GM12878 (cell line): ENCODE results near the gene DST. TPM values are rescaled to one million over a fixed set of nuclear protein-coding genes. Genes with fewer than 3 reads are reported as not detected.

Experiments used
- ATAC-seq: fragments of 200-7000 bp; cut with Tn5 transposase; 3 replicates; pipeline ENCODE4 v1.9.1; 2020; ENCODE audit warnings: mild to moderate bottlenecking, moderate library complexity
- BruUV-seq: library from RNA; stranded (reverse); fragments of 400-500 nt; replicated peaks from 2 replicates; lab custom pipeline; 2021; lab: Mats Ljungman, UMichigan
- CTCF ChIA-PET: fragments of 300-600 bp; sonication (Branson Sonifier 250); formaldehyde crosslinking; extraction: SDS; loops from one replicate; lab custom pipeline; 2021; ENCODE audit warnings: inconsistent platforms; lab: Yijun Ruan, JAX
- POLR2A ChIA-PET: fragments of 350-600 bp; formaldehyde crosslinking; extraction: SDS; loops from one replicate; lab custom pipeline; 2021; ENCODE audit warnings: inconsistent platforms; lab: Charles Lee
- RAD21 ChIA-PET: fragments of 300-600 bp; sonication (Branson Sonifier 250); formaldehyde crosslinking; loops from one replicate; lab custom pipeline; 2023; ENCODE audit warnings: antibody characterized with exemption; ENCODE audit not compliant: unreplicated experiment; lab: Charles Lee
- SMC1A ChIA-PET: fragments of 300-600 bp; sonication (Branson Sonifier 250); formaldehyde crosslinking; loops from one replicate; lab custom pipeline; 2023; ENCODE audit not compliant: unreplicated experiment, uncharacterized antibody; lab: Charles Lee
- DNase-seq: peaks from one replicate; pipeline ENCODE4 v3.0.0-alpha.2; 2011; ENCODE audit warnings: low read depth, low spot score
- FAIRE-seq: peaks from 3 replicates; lab custom pipeline; 2011; peaks lifted over from hg19 to GRCh38; lab: Jason Lieb, UNC
- H2AFZ ChIP-seq: 2 replicates; pipeline ENCODE4 v1.6.0; 2011; ENCODE audit warnings: low read depth, low read length, control low read depth; ENCODE audit not compliant: control insufficient read depth
- H3K27ac ChIP-seq: 2 replicates; pipeline ENCODE4 v1.5.1; 2011; ENCODE audit warnings: control low read depth; ENCODE audit not compliant: control insufficient read depth, insufficient read depth
- H3K27me3 ChIP-seq, 2 experiments: replicated peaks in 1 of 2; 2 replicates each; pipeline versions ENCODE4 v1.6.0 to v1.6.1; 2011; ENCODE audit warnings: low read length in 1 of 2; ENCODE audit not compliant: control insufficient read depth in 2 of 2, insufficient read depth in 2 of 2
- H3K36me3 ChIP-seq, 2 experiments: 2 replicates each; pipeline ENCODE4 v1.5.1; 2011; ENCODE audit warnings: low read length in 1 of 2; ENCODE audit not compliant: control insufficient read depth in 2 of 2, insufficient read depth in 2 of 2
- H3K4me1 ChIP-seq: 2 replicates; pipeline ENCODE4 v1.6.1; 2011; ENCODE audit warnings: mild to moderate bottlenecking, low read length, moderate library complexity, mixed read lengths; ENCODE audit not compliant: control insufficient read depth, insufficient read depth
- H3K4me2 ChIP-seq: 2 replicates; pipeline ENCODE4 v1.6.0; 2011; ENCODE audit warnings: control low read depth; ENCODE audit not compliant: control insufficient read depth, insufficient read depth
- H3K4me3 ChIP-seq: fragments of 200-600 bp; sonication (generic); 2 replicates; pipeline ENCODE4 v1.5.1; 2016
- H3K79me2 ChIP-seq: 2 replicates; pipeline ENCODE4 v1.6.0; 2011; ENCODE audit warnings: low read length; ENCODE audit not compliant: control insufficient read depth, insufficient read depth
- H3K9ac ChIP-seq: 2 replicates; pipeline ENCODE4 v1.8.0; 2011; ENCODE audit warnings: low read length, control low read depth, mixed read lengths; ENCODE audit not compliant: control insufficient read depth, insufficient read depth
- H3K9me3 ChIP-seq: replicated peaks from 3 replicates; pipeline ENCODE4 v1.5.1; 2011; ENCODE audit warnings: mild to moderate bottlenecking, low read length; ENCODE audit not compliant: control insufficient read depth, insufficient read depth
- H4K20me1 ChIP-seq: 2 replicates; pipeline ENCODE4 v1.6.0; 2011; ENCODE audit not compliant: control insufficient read depth, insufficient read depth
- BHLHE40 ChIP-seq, 2 experiments: fragments of 450-650 bp in 1 of 2; IDR thresholded peaks; 2 replicates each; pipeline ENCODE4 v1.6.1; 2011 to 2017; ENCODE audit warnings: low read depth in 2 of 2, borderline replicate concordance in 1 of 2, improper control_type of control experiment in 1 of 2, low read length in 1 of 2, mild to moderate bottlenecking in 1 of 2
- FOXK2 ChIP-seq: fragments of 450-650 bp; IDR thresholded peaks from 2 replicates; pipeline ENCODE4 v1.6.1; 2017; ENCODE audit warnings: mild to moderate bottlenecking, moderate library complexity
- GABPA ChIP-seq: IDR thresholded peaks from 2 replicates; pipeline ENCODE4 v1.6.1; 2014; ENCODE audit warnings: antibody characterized with exemption, low read depth, mild to moderate bottlenecking, inconsistent platforms
- HCFC1 ChIP-seq: fragments of 150-350 bp; IDR thresholded peaks from 2 replicates; pipeline ENCODE4 v1.6.1; 2014; ENCODE audit warnings: low read length
- HSF1 ChIP-seq: fragments of 150-350 bp; IDR thresholded peaks from 2 replicates; pipeline ENCODE4 v1.6.1; 2014; ENCODE audit warnings: mild to moderate bottlenecking, low read depth, low read length
- IKZF2 ChIP-seq, 2 experiments: fragments of 450-650 bp; IDR thresholded peaks; 2 replicates each; pipeline ENCODE4 v1.6.1; 2017; ENCODE audit warnings: mild to moderate bottlenecking in 2 of 2, moderate library complexity in 2 of 2
- IRF3 ChIP-seq: fragments of 450-650 bp; IDR thresholded peaks from 2 replicates; pipeline ENCODE4 v1.6.1; 2014; ENCODE audit warnings: mild to moderate bottlenecking
- KDM1A ChIP-seq: fragments of 200-600 bp; sonication (generic); IDR thresholded peaks from 2 replicates; pipeline ENCODE4 v1.6.1; 2016; ENCODE audit warnings: borderline replicate concordance
- NR2C2 ChIP-seq: IDR thresholded peaks from 2 replicates; pipeline ENCODE4 v1.6.1; 2011; ENCODE audit warnings: borderline replicate concordance, low read depth; ENCODE audit not compliant: control insufficient read depth, insufficient read length
- RELB ChIP-seq: fragments of 450-650 bp; IDR thresholded peaks from 2 replicates; pipeline ENCODE4 v1.6.1; 2017; ENCODE audit warnings: low read depth, mild to moderate bottlenecking, moderate library complexity
- RFX5 ChIP-seq: IDR thresholded peaks from 2 replicates; pipeline ENCODE4 v1.6.1; 2011; ENCODE audit warnings: low read depth, low read length, improper control_type of control experiment
- STAT3 ChIP-seq: IDR thresholded peaks from 2 replicates; pipeline ENCODE4 v1.6.1; 2011; ENCODE audit warnings: low read depth, low read length, improper control_type of control experiment
- USF1 ChIP-seq: IDR thresholded peaks from 2 replicates; pipeline ENCODE4 v1.6.1; 2011; ENCODE audit warnings: borderline replicate concordance, low read depth, mild to moderate bottlenecking, moderate library complexity, mixed read lengths, low read length; ENCODE audit not compliant: insufficient read depth; ENCODE audit errors: extremely low read length
- ZNF687 ChIP-seq: fragments of 450-650 bp; IDR thresholded peaks from 2 replicates; pipeline ENCODE4 v1.6.1; 2017; ENCODE audit warnings: mild to moderate bottlenecking, moderate library complexity
- WGBS: methylation state at CpG from one replicate; pipeline ENCODE4 v1.1.6; 2016; ENCODE audit warnings: low lambda C conversion rate; ENCODE audit not compliant: insufficient replicate concordance, insufficient coverage; ENCODE audit errors: missing lambda C conversion rate; 5-methylcytosine and 5-hydroxymethylcytosine counted together
- in situ Hi-C: fragments of 300-500 bp; cut with MboI; formaldehyde crosslinking; loops from 9 replicates; pipeline ENCODE4 v1.14.3; 2018; ENCODE audit warnings: mixed read lengths
- intact Hi-C: fragments of 100-400 bp; cut with micrococcal nuclease; formaldehyde crosslinking; loops from one replicate; pipeline ENCODE4 v1.14.2; 2022; ENCODE audit not compliant: unreplicated experiment
- polyA plus RNA-seq, 11 experiments: library from polyadenylated mRNA; depleted of rRNA in 4 of 11; unstranded in 6 of 11; stranded (reverse) in 5 of 11; fragments of >200 nt; fragmentation: Nextera tagmentation in 4 of 11; fragmentation: Illumina TruSeq in 1 of 11; extraction: Ambion mirVana in 4 of 11; extraction: Trizol in 1 of 11; gene quantifications; 1 replicate in 1 of 11; 2 replicates in 10 of 11; pipeline versions ENCODE4 v1.2.1 to v1.2.3, GENCODE V29; 2011 to 2016; ENCODE audit warnings: inconsistent platforms in 2 of 11, missing spikeins in 2 of 11, low read depth in 1 of 11
- total RNA-seq, 4 experiments: library from RNA; depleted of rRNA in 3 of 4; stranded (reverse); fragments of >200 nt in 3 of 4; fragmentation: Illumina TruSeq in 1 of 4; extraction: Trizol in 1 of 4; gene quantifications; 2 replicates each; pipeline versions ENCODE4 v1.2.1 to v1.2.3, GENCODE V29; 2013 to 2021

The DST gene
- total and polyA plus RNA-seq, 10 of the 15 experiments (the other 5 are each of a cell fraction or from before 2014, with no cell fraction given): 32.1 to 156 (median 75.0) TPM

- TF ChIP-seq BHLHE40 (IDR thresholded peaks at IDR 0.05; ENCODE audit: borderline replicate concordance in 1 of 2, low read depth in 2 of 2, low read length in 1 of 2) (no peak), KDM1A (no peak), HCFC1 (no peak), IKZF2 (IDR thresholded peaks at IDR 0.05) (no peak), NR2C2 (no peak), HSF1 (no peak)
These were observed 222.4 kb downstream of the DST start (continued) for GRCh38 chr6:56420296-56420695.

- WGBS: 0% methylated on average over 1 of the region's 1 CpG
- POLR2A ChIA-PET: interaction anchor here (0.6 kb wide), 1 partner anchor 763 kb away, joined by 8 read pairs; no protein-coding TSS in a partner anchor
- BruUV-seq: no TSS peak
- TF ChIP-seq FOXK2 (no peak), STAT3 (no peak), GABPA (no peak), USF1 (no peak), ZNF687 (no peak), IRF3 (no peak), RFX5 (no peak), RELB (no peak)
These were observed 223.5 kb downstream of the DST start for GRCh38 chr6:56419191-56419590.

More at GRCh38 chr6:56419191-56419590, 223.5 kb downstream of the DST start:
- no peak overlapping the region for H3K4me2 ChIP-seq
- H3K9ac ChIP-seq: no peak overlapping the region
- no peaks in the 10 kb centered on the region for H3K79me2 ChIP-seq
- DNase-seq (no peak), ATAC-seq (no peak), FAIRE-seq (no peak)
- H3K4me3 ChIP-seq: no peak overlapping the region
- H3K36me3 ChIP-seq: no peaks in the 10 kb centered on the region
- H3K4me1 ChIP-seq: no peaks in the 10 kb centered on the region
- no peak overlapping the region for H3K27ac ChIP-seq
- ChIA-PET RAD21 (no interaction called here), CTCF (no interaction called here), SMC1A (interaction anchor here (0.9 kb wide), 1 partner anchor 602 kb away, joined by 3 read pairs; no protein-coding TSS in a partner anchor)
- H4K20me1 ChIP-seq: no peaks in the 10 kb centered on the region
- no peak overlapping the region for H2AFZ ChIP-seq
- H3K9me3 ChIP-seq: no peaks in the 10 kb centered on the region
- H3K27me3 ChIP-seq: no peaks in the 10 kb centered on the region; a peak in 1 of 4 replicates
- intact Hi-C loops (no loop called here), in situ Hi-C loops (no loop called here)
